Measurements from ENCODE around the gene HSBP1L1. TPM values are rescaled to one million over a fixed set of nuclear protein-coding genes. Genes with fewer than 3 reads are reported as not detected.

The HSBP1L1 gene
- total RNA-seq, 1 donor, result 22.0 TPM

GRCh38 chr18:79949697-79950487, 14.6 kb upstream of the HSBP1L1 start:
- DNase-seq (ENCODE audit: low read depth), result no peak
- TF ChIP-seq CTCF (IDR thresholded peaks at IDR 0.05; ENCODE audit: insufficient read depth, low read depth, low read length), result no peak
- peak overlapping the region; percentile 72 for H3K4me3 ChIP-seq (ENCODE audit: low read depth, low read length)

- peak overlapping the region; percentile 72 for H3K4me3 ChIP-seq (ENCODE audit: low read depth, low read length)
- no peak for DNase-seq (ENCODE audit: low read depth)
- no peak for TF ChIP-seq CTCF (IDR thresholded peaks at IDR 0.05; ENCODE audit: insufficient read depth, low read depth, low read length)
Observed at GRCh38 chr18:79950515-79951341, 13.7 kb upstream of the HSBP1L1 start.

DNA sequence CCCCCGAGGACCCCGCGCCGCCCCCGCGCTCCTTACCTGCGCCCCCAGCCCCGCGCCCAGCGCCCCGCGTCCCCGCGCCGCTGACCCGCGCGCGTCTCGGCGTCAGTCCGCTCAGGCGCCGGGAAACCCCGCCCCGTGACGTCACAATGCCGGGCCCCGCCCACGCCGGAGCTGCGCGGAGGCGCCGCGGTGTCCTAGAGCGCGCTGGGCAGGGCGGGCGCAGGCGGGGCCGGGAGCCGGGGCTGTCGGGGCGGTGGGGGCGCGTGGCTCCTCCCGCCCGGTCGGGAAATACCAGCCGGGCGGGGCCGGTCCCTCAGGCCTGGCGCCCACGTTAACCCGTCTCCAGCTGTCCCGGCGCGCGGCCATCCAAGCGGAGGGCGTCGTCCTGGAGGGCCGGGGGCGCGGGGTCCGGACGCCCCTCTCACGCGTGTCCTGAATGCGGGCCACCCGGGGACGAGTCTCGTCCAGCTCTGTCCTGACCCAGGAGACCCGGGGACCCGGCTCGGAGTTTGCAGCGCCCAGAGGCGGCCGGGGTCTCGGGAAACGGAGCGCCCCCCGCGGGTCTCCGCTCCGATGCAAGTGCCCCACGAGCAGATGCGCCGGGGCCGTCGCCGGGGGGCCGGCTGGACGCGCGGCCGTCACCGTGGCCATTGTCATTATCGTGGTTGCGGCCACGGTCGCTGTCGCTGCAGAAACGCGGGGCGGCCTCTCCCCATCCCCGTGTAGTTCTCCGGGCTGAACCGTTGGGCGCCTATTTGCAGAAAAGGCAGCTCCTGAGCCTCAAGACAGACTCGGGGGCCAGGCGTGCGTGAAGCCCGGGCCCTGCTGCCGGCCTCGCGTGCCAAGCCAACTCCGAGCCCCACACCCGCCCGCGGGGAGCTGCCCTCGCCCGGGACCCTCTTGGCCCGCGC, 12.6 kb upstream of the HSBP1L1 start, which contains the start of gene SLC66A2:
Gene SLC66A2, minus strand, starts transcription at position 109 of the 911 bp plus-strand sequence. CDS start 727 bp downstream, outside the sequence.
- peak; percentile 89 for DNase-seq (ENCODE audit: low read depth)
- TF ChIP-seq CTCF (IDR thresholded peaks at IDR 0.05; ENCODE audit: insufficient read depth, low read depth, low read length), result no peak

GRCh38 chr18:79952456-79952995, 11.9 kb upstream of the HSBP1L1 start:
- no peak for TF ChIP-seq CTCF (IDR thresholded peaks at IDR 0.05; ENCODE audit: insufficient read depth, low read depth, low read length)
- DNase-seq (ENCODE audit: low read depth), result no peak
- H3K4me3 ChIP-seq (ENCODE audit: low read depth, low read length), result peak overlapping the region; percentile 70

More for the DNA sequence above, 12.6 kb upstream of the HSBP1L1 start, which contains the start of gene SLC66A2:
- peak within 1 kb of the TSS; percentile 72 for H3K4me3 ChIP-seq (ENCODE audit: low read depth, low read length)

DNA sequence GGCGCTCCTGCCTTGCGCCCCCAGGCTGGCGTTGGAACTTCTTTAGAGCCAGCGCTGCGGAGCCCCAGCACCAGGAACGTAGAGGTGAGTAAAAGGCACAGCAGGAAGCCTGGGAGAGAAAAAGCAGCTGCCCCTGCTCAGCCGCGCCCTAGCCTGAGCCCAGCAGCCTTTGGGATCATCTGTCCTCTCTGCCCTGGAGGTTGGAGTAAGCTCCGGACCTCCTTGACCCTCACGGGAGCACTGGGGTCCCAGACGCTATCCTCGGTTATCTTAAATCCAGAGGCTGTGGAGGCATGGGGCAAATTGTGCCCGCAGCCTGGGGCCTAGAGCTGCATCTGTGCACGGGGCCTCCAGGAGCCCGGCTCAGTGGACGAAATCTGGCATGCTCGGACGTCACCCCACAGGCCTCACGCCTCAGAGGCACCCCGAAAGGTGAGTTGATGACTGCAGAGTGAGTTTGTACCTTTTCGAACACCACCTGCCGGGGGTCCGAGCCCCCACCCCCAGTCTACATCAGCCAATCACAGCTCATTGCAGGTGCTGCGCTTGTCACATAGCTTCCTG, 11.4 kb upstream of the HSBP1L1 start:
- peak overlapping the region; percentile 17 for H3K4me3 ChIP-seq (ENCODE audit: low read depth, low read length)
- TF ChIP-seq CTCF (IDR thresholded peaks at IDR 0.05; ENCODE audit: insufficient read depth, low read depth, low read length), result no peak
- DNase-seq (ENCODE audit: low read depth), result no peak
